AG09309 (cell line): ENCODE measurements around the gene MGAT5B.

ENCODE experiments used
- DNase-seq: peaks from one replicate; pipeline ENCODE4 v3.0.0-alpha.2; 2010; ENCODE audit warnings: low read depth
- H3K4me3 ChIP-seq: 2 replicates; pipeline ENCODE4 v1.5.1; 2011; ENCODE audit warnings: mild to moderate bottlenecking, low read depth, low read length, moderate library complexity; ENCODE audit not compliant: control insufficient read depth
- CTCF ChIP-seq: IDR thresholded peaks from 2 replicates; pipeline ENCODE4 v1.5.1; 2011; ENCODE audit warnings: mild to moderate bottlenecking, low read depth, low read length, inconsistent platforms; ENCODE audit not compliant: insufficient read depth, control insufficient read depth; ENCODE audit errors: missing control alignments

The MGAT5B gene

GRCh38 chr17:76900723-76901122 lies 32.5 kb downstream of the MGAT5B start:
- no peak overlapping the region for H3K4me3 ChIP-seq
- no peak for DNase-seq
- TF ChIP-seq CTCF: no peak

GRCh38 chr17:76901542-76902197 lies 33.5 kb downstream of the MGAT5B start:
- DNase-seq: no peak
- TF ChIP-seq CTCF: no peak
- no peak overlapping the region for H3K4me3 ChIP-seq

- no peak for TF ChIP-seq CTCF
- no peak overlapping the region for H3K4me3 ChIP-seq
- no peak for DNase-seq
Observed at GRCh38 chr17:76902476-76902875, 34.3 kb downstream of the MGAT5B start.

GRCh38 chr17:76903631-76904030 lies 35.4 kb downstream of the MGAT5B start:
- TF ChIP-seq CTCF: no peak
- DNase-seq: no peak
- H3K4me3 ChIP-seq: no peak overlapping the region

GRCh38 chr17:76904116-76904515 lies 35.9 kb downstream of the MGAT5B start:
- no peak for TF ChIP-seq CTCF
- no peak overlapping the region for H3K4me3 ChIP-seq
- DNase-seq: no peak

GRCh38 chr17:76905036-76905435 lies 36.8 kb downstream of the MGAT5B start:
- H3K4me3 ChIP-seq: no peak overlapping the region
- TF ChIP-seq CTCF: no peak
- no peak for DNase-seq
